LNCAP (cell line): Measurements from ENCODE around the gene ZC3H18.

ENCODE experiments used
- TF ChIP-seq, protein P1 (sequence below): fragments of 450-650 bp; IDR thresholded peaks from 2 replicates; pipeline ENCODE4 v1.5.1; 2017; ENCODE audit warnings: mild to moderate bottlenecking

ZC3H18 gene

DNA sequence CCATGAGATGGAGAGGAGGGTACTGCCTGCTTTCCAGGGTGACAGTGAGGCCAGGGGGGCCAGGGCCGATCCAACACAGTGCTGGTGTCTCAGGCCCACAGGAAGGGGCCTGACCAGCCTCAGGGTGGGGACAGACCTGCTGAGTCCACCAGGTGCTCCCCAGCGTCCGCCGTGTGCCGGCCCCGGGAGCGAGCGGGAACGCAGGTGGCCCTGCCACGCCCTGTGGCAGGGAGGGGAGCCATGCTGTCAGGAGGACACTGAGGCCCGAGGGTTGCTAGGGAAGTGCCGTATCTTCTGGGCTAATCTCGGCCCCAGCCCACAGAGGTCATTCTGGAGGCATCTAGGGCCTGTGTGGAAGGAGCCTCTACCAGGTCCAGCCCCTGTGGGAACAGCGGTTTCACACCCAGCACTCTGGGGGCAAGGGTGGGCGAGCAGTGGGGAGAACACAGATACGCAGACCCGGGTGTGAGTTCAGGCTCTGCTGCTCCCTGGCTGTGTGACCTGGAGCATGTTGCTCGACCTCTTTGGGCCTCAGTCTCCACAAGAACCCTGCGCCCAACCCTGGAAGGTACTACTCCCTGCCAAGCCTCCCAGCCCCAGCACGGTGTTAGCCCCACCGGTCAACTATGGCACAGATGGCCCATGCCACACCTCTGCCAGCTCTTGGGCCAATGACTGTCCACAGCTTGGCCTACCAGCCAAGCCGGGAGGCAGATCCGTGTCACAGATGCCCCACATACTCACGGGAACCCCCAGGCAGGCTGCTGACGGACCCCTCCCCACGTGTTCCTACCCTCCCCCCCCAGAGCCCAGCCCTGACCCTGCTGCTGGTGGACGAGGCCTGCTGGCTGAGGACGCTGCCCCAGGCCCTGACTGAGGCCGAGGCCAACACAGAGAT, 43.9 kb upstream of the ZC3H18 start:
- TF ChIP-seq, protein P1, sequence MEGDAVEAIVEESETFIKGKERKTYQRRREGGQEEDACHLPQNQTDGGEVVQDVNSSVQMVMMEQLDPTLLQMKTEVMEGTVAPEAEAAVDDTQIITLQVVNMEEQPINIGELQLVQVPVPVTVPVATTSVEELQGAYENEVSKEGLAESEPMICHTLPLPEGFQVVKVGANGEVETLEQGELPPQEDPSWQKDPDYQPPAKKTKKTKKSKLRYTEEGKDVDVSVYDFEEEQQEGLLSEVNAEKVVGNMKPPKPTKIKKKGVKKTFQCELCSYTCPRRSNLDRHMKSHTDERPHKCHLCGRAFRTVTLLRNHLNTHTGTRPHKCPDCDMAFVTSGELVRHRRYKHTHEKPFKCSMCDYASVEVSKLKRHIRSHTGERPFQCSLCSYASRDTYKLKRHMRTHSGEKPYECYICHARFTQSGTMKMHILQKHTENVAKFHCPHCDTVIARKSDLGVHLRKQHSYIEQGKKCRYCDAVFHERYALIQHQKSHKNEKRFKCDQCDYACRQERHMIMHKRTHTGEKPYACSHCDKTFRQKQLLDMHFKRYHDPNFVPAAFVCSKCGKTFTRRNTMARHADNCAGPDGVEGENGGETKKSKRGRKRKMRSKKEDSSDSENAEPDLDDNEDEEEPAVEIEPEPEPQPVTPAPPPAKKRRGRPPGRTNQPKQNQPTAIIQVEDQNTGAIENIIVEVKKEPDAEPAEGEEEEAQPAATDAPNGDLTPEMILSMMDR, result no peak

DNA sequence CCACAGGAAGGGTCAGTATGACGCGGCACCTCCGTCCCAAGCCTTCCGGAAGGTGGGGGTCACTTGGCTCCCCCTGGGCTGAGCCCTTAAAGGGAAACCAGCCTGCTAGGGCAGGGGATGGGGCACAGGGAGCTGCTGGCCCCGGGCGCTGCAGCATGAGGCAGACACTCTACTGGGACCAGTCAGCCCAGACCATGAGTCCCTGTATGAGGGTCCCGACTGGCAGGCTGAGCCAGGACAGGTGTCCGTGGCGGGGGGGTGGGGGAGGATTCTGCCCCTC, 43.4 kb upstream of the ZC3H18 start:
- TF ChIP-seq, protein P1, result no peak

DNA sequence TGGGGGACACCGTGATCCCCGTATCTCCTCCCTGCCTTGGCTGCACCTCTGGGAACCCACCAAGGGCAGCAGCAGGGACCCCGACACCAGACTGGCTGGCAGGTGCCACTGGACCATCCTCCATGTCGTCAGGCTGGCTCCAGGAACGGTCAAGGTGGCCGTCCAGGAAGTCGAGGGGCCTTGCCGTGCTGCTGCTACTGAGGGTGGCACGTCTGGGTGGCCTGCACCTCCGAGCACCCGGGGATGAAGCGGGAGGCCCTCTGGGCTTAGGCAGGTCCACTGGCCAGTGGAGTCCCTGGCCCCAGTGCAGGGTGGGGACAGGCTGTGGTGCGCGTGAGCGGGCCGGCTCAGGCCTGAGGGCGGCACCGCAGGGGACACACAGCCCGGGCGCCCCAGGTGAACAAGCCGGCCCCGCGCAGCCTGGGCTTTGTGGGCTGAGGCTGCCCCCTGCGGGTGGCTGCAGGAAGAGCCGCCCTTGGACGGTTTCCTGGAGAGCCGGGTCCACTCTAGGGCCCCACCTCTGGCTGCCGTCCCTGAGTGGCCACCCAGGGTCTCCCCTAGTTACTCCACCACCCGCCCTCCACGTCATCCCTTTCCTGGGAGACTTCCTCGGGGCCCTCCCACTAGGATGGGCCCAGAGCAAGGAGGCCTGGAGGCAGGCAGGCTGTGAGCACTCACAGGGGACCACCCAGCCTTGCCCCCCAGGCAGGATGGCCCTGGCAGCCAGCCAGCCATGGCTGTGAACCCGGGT, 42.8 kb upstream of the ZC3H18 start:
- TF ChIP-seq, protein P1, result peak; percentile 82

DNA sequence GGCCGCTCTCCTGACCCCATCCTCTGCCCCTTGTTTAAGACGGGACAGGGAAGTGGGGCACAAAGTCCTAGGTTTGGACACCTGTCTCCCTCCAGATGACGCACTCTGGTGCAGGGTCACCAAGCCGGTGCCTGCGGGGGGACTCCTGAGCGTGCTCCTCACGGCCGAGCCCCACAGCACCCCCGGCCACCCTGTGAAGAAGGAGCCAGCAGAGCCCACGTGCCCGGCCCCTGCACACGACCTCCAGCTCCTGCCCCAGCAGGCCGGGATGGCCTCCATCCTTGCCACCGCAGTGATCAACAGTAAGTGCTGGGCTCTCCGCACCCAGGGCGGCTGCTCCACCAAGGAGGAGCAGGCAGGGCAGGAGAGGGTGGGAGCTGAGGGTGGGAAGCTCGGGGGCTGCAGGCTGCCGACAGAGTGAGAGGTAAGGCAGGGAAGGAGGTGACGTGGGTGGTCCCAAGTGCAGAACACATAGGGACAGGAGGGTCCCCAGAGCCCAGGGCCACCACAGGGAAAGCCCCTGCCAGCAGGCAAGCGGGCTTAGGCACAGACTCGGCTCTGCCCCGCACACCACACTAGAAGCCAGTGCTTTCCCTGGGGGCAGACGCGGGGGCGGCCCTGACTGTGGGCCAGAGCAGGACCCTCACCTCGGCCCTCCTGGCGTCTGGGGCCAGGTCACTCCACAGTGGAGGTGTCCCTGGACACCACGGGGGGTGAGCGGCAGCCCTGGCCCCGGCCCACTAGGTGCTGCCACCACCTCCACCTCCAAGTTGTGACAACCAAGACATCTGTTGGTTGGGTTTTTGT, 42.1 kb upstream of the ZC3H18 start:
- TF ChIP-seq, protein P1, result no peak

DNA sequence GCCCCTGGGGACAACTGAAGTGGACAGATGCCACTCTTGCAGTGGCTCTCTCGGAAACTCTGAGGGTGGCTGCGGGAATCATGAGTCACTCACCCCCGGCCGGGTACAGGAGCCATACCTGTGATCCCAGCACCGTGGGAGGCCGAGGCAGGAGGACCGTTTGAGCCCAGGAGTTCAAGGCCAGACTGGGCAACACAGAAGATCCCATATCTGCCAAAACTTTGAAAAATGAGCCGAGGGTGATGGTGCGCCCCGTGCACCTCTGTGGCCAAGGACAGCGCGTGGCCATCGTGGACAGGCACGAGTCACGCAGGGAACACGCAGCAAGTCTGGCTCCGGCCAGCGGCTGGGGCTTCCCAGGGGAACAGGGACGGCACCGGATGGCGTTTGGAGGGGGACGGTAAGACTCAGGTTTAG, 41.3 kb upstream of the ZC3H18 start:
- TF ChIP-seq, protein P1, result no peak

DNA sequence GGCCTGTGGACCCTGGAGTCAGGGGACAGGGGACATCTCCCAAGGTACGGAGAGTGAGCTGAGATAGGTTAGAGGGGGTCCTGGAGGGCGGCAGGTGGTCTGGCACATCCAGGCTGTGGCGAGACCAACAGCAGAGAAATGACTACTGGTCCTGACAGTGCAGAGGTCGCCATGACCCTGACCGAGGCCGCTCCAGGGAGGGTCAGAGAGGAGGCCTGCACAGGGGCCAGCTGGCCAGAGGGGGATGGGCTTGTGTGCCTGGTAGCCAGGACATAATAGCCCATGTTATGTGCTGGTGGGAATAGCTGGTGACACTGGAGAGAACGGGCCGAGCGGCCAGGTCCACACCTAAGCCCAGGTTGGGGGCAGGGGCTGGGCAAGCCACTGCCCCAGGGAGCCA, 40.6 kb upstream of the ZC3H18 start:
- TF ChIP-seq, protein P1, result no peak

DNA sequence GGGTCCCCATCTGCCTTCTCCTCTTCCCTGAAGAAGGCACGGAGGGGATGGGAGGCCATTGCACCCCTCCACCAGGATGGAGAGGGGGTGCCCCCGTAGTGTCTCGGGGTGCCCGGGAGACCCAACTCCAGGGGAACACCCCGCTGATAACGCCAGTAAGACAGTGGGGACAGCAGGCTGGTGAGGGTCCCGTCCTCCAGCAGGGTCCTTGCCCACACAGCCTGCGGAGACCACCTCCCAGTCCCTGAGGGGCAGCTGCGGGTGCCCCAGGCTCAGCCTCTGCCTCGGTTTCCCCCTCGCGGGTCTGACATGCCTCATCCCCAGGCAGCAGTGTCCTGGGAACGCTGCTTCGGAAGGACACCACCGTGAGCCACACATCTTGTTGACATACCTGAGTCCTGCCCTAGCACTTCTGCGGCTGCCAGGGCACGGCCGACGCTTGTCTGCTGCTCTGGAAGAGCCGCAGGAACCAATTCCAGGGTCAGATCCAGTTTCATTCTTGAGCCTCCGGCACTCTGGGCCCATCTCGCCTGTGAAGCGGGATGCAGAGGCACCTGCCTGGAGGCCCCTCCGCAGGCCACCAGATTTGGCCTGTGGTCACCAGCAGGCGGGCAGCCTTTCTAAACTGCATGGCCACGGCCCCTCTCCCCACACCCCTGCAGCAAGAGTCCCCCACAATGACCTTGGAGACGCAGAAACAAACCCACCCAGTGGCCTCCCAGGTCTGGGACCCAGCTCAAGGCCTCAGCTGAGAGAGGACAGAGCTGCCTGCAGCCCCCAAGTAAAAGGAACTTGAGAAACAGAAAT, 39.9 kb upstream of the ZC3H18 start:
- TF ChIP-seq, protein P1, result no peak
